ENCODE results near the gene TRIM52. TPM values are rescaled to one million over a fixed set of nuclear protein-coding genes. Genes with fewer than 3 reads are reported as not detected.
A peak's percentile ranks its signal among the peaks of the same experiment; 100 is the strongest.

The TRIM52 gene
- total and polyA plus RNA-seq, 2 of the 13 experiments (the other 11 are each of a cell fraction or from before 2014, with no cell fraction given): 7.2 to 11.6 TPM

DNA sequence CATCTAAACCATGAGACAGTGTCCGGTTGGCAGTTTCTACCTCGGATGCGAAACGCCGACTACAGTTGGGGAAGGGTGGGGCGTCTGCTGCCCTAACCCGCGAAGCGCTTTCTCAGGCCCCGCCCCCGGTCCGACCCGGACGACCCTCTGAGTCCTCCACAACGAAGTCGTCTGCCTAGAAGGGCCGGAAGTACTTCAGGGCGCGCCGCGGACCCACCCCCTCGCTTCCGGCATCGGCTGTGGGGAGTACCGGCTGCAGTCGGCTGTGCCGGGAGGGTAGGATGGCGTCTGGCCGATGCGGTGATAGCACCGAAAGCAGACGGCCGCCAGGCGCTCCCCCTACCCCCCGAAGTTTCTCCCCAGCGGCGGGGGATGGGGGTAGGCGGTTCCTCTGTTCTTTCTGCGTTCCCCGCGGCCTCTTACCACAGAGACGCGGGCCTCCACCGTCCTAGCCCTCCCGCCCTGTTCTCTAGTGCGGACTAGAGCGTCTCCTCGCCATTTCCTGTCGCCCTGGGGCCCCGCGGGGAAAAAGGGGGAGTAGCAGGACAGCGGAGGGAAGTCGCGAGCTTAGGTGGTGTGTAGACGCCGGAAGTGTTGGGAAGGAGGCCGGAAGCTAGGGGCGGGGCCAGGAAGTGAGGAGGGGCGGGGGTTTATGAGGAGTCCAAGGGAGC lies 37.8 kb downstream of the TRIM52 start, which contains the start of gene TRIM41 (continued):
- TF ChIP-seq, protein P1, sequence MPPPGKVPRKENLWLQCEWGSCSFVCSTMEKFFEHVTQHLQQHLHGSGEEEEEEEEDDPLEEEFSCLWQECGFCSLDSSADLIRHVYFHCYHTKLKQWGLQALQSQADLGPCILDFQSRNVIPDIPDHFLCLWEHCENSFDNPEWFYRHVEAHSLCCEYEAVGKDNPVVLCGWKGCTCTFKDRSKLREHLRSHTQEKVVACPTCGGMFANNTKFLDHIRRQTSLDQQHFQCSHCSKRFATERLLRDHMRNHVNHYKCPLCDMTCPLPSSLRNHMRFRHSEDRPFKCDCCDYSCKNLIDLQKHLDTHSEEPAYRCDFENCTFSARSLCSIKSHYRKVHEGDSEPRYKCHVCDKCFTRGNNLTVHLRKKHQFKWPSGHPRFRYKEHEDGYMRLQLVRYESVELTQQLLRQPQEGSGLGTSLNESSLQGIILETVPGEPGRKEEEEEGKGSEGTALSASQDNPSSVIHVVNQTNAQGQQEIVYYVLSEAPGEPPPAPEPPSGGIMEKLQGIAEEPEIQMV (CRISPR knock-in tag; IDR thresholded peaks at IDR 0.05; ENCODE audit: low read depth): peak; percentile 85
- TF ChIP-seq HMG20B (CRISPR knock-in tag; conservative IDR thresholded peaks at IDR 0.05) (no peak; the same call in 1 of the 2 replicates), MEIS1 (CRISPR knock-in tag; IDR thresholded peaks at IDR 0.05; ENCODE audit: borderline replicate concordance) (0 out of 2 replicates have a peak, but pooled peaks have one; percentile 38), HNF4G (IDR thresholded peaks at IDR 0.05; ENCODE audit: borderline replicate concordance, low read depth, low read length) (no peak; the same call in 1 of the 2 replicates), HNF4G (CRISPR knock-in tag; IDR thresholded peaks at IDR 0.05; ENCODE audit: borderline replicate concordance, low read depth) (peak; percentile 55; the same call in 1 of the 2 replicates), TP53 (CRISPR knock-in tag; conservative IDR thresholded peaks at IDR 0.05) (no peak), PAX8 (CRISPR knock-in tag; IDR thresholded peaks at IDR 0.05; ENCODE audit: borderline replicate concordance) (peak; percentile 84; the same call in 1 of the 2 replicates), FOSL2 (CRISPR knock-in tag; IDR thresholded peaks at IDR 0.05) (no peak; the same call in 1 of the 2 replicates), ZNF432 (CRISPR knock-in tag; IDR thresholded peaks at IDR 0.05; ENCODE audit: borderline replicate concordance) (no peak), HOXA5 (CRISPR knock-in tag; IDR thresholded peaks at IDR 0.05) (no peak; the same call in 1 of the 2 replicates)
- TF ChIP-seq, protein P2, sequence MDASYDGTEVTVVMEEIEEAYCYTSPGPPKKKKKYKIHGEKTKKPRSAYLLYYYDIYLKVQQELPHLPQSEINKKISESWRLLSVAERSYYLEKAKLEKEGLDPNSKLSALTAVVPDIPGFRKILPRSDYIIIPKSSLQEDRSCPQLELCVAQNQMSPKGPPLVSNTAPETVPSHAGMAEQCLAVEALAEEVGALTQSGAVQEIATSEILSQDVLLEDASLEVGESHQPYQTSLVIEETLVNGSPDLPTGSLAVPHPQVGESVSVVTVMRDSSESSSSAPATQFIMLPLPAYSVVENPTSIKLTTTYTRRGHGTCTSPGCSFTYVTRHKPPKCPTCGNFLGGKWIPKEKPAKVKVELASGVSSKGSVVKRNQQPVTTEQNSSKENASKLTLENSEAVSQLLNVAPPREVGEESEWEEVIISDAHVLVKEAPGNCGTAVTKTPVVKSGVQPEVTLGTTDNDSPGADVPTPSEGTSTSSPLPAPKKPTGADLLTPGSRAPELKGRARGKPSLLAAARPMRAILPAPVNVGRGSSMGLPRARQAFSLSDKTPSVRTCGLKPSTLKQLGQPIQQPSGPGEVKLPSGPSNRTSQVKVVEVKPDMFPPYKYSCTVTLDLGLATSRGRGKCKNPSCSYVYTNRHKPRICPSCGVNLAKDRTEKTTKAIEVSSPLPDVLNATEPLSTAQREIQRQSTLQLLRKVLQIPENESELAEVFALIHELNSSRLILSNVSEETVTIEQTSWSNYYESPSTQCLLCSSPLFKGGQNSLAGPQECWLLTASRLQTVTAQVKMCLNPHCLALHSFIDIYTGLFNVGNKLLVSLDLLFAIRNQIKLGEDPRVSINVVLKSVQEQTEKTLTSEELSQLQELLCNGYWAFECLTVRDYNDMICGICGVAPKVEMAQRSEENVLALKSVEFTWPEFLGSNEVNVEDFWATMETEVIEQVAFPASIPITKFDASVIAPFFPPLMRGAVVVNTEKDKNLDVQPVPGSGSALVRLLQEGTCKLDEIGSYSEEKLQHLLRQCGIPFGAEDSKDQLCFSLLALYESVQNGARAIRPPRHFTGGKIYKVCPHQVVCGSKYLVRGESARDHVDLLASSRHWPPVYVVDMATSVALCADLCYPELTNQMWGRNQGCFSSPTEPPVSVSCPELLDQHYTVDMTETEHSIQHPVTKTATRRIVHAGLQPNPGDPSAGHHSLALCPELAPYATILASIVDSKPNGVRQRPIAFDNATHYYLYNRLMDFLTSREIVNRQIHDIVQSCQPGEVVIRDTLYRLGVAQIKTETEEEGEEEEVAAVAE (CRISPR knock-in tag; IDR thresholded peaks at IDR 0.05; ENCODE audit: borderline replicate concordance): no peak
- TF ChIP-seq, protein P3, sequence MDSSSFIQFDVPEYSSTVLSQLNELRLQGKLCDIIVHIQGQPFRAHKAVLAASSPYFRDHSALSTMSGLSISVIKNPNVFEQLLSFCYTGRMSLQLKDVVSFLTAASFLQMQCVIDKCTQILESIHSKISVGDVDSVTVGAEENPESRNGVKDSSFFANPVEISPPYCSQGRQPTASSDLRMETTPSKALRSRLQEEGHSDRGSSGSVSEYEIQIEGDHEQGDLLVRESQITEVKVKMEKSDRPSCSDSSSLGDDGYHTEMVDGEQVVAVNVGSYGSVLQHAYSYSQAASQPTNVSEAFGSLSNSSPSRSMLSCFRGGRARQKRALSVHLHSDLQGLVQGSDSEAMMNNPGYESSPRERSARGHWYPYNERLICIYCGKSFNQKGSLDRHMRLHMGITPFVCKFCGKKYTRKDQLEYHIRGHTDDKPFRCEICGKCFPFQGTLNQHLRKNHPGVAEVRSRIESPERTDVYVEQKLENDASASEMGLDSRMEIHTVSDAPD (CRISPR knock-in tag; IDR thresholded peaks at IDR 0.05): peak; percentile 62; the same call in 1 of the 2 replicates
- TF ChIP-seq, protein P4, sequence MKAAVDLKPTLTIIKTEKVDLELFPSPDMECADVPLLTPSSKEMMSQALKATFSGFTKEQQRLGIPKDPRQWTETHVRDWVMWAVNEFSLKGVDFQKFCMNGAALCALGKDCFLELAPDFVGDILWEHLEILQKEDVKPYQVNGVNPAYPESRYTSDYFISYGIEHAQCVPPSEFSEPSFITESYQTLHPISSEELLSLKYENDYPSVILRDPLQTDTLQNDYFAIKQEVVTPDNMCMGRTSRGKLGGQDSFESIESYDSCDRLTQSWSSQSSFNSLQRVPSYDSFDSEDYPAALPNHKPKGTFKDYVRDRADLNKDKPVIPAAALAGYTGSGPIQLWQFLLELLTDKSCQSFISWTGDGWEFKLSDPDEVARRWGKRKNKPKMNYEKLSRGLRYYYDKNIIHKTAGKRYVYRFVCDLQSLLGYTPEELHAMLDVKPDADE (CRISPR knock-in tag; IDR thresholded peaks at IDR 0.05): no peak

Measured in HepG2 (cell line).